GM19193 (cell line): ENCODE data around the gene ERO1A.

ENCODE experiments used
- POLR2A ChIP-seq: IDR thresholded peaks from 4 replicates; pipeline ENCODE4 v1.6.1; 2011; ENCODE audit not compliant: insufficient read depth, insufficient read length; ENCODE audit errors: extremely low read depth

The ERO1A gene

GRCh38 chr14:52706724-52707706 lies 11.7 kb upstream of the ERO1A start, which contains the start of gene PSMC6:
Gene PSMC6, plus strand, starts transcription at chr14:52707200. Its CDS starts 20 bp downstream, at chr14:52707220.
- TF ChIP-seq POLR2A, result peak; percentile 87

DNA sequence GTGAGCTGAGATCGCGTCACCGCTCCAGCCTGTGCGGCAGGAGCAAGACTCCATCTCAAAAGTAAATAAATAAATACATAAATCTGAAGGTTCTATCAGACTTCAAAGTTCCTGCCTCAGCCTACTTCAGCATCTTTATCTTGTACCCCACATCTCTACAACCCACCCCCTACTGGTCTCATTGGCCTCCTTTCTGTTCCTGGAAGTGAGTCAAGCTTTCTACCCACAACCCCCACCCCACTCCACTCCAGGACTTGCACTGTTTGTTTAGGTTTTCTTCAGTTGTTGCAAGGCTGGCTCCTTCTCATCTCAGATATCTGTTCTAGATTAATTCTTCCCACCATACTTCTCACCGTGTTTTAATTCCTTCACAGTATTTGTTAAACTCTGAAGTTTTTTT lies 10.9 kb upstream of the ERO1A start:
- no peak for TF ChIP-seq POLR2A

DNA sequence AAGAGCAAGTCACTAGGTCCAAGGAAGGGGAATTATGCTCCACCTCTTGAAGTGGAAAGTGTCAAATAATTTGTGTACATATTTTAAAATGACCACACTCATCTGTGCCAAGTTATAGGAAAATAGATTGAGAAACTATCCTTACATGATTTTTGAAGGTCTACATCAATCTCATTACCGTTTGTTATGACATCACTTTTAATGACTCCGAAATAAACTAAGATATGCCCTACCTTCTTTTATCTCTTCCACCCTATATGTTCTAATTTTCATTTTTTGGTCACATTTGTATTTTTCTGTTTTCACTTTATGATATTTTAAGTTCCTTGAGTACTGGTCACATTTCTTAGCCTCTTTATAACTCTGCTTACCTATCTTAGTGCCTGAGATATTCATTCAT lies 8.3 kb upstream of the ERO1A start:
- no peak for TF ChIP-seq POLR2A

DNA sequence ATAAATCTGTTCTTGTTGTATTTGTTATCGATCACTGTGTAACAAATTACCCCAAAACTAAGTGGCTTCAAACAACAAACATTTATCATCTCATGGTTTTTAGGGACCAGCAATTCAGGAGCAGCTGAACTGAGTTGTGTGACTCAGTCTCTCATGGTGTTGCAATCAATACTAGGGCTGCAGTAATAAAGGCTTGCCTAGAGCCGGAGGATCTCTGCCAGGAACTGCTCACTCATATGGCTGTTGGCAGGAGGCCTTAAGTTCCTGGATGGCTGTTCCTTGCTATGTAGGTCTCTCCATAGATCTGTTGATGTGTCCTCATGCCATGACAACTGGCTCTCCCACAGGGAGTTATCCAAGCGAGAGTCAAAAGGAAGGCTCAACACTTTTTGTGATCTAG lies 7.9 kb upstream of the ERO1A start:
- no peak for TF ChIP-seq POLR2A

DNA sequence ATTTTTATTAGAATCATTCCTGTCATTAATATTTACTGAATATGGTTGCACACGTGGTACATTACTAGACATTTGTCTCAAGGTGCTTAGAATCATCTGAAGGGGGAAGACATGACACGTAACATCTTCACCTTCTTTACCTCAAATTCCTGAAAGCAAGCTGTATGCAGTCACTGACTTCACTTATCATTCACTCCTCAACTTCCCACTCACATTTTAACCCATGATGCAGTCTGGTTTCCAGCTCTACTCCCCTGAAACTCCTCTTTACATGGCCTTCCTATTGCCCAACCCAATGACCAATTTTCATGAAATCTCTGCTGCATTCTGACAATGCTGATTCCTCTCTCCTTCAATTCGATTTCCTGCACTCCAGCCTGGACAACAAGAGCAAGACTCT lies 5.9 kb upstream of the ERO1A start:
- TF ChIP-seq POLR2A, result no peak

- TF ChIP-seq POLR2A, result no peak
Observed at GRCh38 chr14:52700701-52701172, 5.4 kb upstream of the ERO1A start.

- no peak for TF ChIP-seq POLR2A
Observed at GRCh38 chr14:52694761-52695480, 437 bp downstream of the ERO1A start.

GRCh38 chr14:52693532-52693931 lies 1.8 kb downstream of the ERO1A start:
- TF ChIP-seq POLR2A, result no peak

GRCh38 chr14:52693036-52693435 lies 2.3 kb downstream of the ERO1A start:
- TF ChIP-seq POLR2A, result no peak

- no peak for TF ChIP-seq POLR2A
Observed at GRCh38 chr14:52692248-52692962, 3.0 kb downstream of the ERO1A start.

DNA sequence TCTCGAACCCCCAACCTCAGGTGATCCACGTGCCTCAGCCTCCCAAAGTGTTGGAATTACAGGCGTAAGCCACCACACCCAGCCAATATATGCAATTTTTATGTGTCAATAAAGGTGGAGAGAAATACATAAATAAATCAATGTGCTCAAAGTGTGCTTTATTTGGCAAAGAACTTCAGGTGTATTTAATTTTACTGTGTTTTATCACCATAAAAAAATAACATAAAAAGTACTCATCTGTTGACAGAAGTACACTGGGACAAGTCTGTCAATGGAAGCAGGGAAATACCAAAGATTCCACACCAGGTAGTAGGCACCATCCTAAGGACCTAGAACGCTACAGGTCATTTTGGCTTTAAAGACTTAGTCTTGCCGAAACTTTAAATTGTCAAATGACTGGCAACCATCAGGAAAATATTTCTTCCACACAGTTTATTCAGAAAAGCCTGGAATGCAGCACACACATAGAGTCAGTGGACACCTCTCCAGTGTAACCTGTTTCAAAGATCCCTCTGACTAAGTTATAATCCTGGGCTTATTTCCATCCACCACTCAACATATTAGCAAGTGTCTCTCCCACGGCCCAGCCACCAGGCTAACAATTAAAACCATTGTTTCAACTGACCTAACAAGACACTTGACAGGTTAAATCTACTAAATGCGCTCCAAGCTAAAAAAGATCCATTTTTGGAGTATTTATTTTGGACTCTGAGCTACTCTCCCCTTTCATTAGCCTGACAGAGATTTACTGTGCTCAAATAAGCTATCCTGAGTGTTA lies 4.2 kb downstream of the ERO1A start:
- no peak for TF ChIP-seq POLR2A

DNA sequence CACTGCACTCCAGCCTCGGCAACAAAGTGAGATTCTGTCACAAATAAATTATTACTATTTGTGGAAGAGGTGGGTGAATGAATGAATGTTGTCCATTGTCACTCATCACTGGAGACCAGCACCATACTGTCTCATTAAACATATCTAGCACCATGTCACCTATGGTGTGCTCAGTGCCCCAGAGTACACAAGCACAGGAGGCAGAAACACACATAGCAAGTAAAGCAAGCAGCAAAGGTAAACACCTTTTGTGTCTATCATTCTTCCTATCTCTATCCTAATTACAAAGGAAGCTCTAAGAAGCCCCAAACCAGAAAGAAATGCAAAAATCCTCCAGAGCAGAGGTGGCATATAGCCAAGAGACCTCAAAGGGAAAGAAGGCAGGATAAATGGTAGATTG lies 9.2 kb downstream of the ERO1A start:
- no peak for TF ChIP-seq POLR2A

DNA sequence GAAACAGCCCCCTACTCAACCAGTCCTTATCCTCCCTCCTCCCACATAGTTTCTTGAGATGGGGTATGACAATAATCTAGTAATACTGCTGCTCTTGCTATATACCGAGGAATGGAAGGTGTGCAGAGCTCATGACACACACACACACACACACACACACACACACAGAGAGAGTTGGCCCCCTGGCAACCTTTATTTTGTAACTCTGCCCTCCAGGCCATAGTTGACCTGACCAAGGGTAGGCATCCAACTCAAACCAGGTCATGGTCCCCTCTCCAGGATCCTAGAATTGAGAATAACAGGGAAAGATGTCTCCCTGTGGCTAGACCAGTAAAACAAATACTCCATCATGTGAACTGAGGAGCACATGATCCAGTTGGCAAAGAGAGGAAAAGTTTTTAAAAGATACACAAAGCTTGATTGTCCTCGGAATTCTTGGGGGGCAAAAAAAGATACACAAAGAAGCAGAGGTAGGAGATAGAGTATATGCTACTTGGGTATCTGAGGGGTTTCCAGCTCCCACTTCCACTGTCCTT lies 11.3 kb downstream of the ERO1A start:
- no peak for TF ChIP-seq POLR2A

DNA sequence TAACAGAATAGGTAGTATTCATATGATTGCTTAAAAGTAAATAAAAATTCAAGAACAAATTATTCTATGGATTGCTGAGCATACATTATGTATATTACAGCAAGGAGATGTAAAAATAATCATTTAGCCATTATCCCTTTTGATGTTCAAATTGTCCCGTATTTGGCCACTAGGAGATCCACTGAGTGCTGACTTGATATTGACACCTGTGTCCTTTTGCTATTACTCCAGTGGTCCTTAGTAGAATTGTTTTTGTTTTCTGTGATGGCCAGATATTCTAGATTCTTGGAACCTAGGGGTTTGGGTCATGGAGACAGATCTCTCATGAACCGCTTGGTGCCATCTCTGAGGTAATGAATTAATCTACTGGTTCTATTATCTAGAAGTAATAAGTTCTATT lies 16.8 kb downstream of the ERO1A start:
- TF ChIP-seq POLR2A, result no peak
